Coronary artery (tissue), 2 donors: Measurements from ENCODE around the gene TRAPPC10.

ENCODE experiments used
- DNase-seq: peaks from one replicate; pipeline ENCODE4 v3.0.0-alpha.2; 2017; ENCODE audit warnings: low spot score
- H3K27ac ChIP-seq, 2 donors: fragments of 200-600 bp; sonication (generic); one replicate each; pipeline ENCODE4 v1.5.1; 2016 to 2019
- H3K4me3 ChIP-seq: fragments of 200-600 bp; sonication (generic); 2 replicates; pipeline ENCODE4 v1.5.1; 2016; ENCODE audit warnings: mild to moderate bottlenecking, moderate library complexity
- TF ChIP-seq, protein P1 (sequence below): fragments of 200-600 bp; sonication (generic); IDR thresholded peaks from one replicate; pipeline ENCODE4 v1.5.1; 2019; ENCODE audit warnings: antibody characterized with exemption

TRAPPC10 gene

DNA sequence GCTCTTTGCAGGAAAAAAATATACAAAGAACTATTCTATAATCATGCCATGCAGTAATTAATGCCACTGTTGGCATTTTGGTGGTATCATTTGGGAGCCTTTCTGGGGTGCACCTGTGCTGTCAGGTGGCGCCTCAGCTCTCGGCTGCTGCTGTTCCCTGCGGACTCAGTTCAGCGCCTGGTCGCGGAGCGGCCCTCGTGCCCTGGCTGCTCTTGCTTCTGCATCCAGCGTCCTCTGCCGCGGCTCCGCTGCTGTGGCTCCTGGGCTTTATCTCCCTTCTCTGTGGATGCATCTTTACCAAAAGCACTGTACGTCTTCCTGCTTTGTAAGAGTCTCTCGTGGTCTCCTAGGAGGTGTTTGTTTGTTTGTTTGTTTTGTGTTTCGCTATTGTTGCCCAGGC lies 60.0 kb downstream of the TRAPPC10 start:
- H3K27ac ChIP-seq = no peak overlapping the region
- TF ChIP-seq, protein P1, sequence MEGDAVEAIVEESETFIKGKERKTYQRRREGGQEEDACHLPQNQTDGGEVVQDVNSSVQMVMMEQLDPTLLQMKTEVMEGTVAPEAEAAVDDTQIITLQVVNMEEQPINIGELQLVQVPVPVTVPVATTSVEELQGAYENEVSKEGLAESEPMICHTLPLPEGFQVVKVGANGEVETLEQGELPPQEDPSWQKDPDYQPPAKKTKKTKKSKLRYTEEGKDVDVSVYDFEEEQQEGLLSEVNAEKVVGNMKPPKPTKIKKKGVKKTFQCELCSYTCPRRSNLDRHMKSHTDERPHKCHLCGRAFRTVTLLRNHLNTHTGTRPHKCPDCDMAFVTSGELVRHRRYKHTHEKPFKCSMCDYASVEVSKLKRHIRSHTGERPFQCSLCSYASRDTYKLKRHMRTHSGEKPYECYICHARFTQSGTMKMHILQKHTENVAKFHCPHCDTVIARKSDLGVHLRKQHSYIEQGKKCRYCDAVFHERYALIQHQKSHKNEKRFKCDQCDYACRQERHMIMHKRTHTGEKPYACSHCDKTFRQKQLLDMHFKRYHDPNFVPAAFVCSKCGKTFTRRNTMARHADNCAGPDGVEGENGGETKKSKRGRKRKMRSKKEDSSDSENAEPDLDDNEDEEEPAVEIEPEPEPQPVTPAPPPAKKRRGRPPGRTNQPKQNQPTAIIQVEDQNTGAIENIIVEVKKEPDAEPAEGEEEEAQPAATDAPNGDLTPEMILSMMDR = no peak
- H3K4me3 ChIP-seq = no peak overlapping the region
- no peak for DNase-seq

DNA sequence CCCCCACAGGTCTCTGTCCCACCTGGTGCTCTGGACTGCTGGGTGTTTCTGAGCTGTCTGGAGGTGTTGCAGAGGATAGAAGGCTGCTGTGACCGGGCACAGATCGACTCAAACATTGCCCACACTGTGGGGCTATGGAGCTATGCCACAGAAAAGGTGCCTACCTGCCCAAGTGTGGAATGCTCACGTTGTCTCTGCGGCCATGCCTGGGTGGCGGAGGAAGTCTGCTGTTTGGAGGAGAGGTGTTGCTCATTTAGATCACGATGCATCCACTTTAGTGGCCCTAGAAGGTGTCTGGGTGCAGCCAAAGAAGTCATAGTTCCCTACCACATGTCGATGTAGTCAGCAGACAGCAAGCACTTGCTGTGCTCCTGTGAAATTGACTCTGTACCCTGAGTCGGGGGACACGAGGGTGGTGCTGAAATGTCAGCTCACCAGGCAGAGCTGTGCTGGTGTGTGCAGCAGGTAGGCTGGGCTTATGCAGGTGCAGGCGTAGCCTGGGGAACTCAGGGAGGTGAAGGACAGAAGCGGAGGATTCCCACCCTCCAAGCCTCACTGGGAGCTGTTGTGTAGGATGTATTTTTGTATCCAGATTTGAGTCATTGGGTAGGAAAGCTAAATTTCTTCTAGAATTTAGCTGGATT lies 62.3 kb downstream of the TRAPPC10 start:
- TF ChIP-seq, protein P1 = no peak
- no peak overlapping the region for H3K4me3 ChIP-seq
- no peak overlapping the region for H3K27ac ChIP-seq
- DNase-seq = no peak

DNA sequence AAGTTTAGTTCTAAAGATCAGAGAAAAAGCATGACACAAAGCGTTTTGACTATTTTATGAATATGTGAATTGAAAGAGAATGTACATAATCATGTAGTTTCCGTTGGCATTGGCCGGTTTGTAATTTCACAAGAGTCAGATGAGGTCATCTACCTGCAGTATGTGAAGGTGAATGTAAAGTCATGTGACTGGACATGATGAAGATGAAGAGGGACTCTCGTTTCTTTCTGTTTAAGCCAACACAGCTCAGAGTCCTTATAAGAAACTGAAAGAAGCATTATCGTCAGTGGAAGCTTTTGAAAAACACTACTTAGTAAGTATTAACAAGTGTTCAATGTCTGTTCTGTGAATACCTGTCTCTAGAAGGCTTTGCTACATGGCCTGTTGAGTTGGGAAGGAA lies 64.2 kb downstream of the TRAPPC10 start:
- TF ChIP-seq, protein P1 = no peak
- no peak for DNase-seq
- Histone ChIP-seq H3K4me3 (no peak overlapping the region), H3K27ac (no peak overlapping the region)

DNA sequence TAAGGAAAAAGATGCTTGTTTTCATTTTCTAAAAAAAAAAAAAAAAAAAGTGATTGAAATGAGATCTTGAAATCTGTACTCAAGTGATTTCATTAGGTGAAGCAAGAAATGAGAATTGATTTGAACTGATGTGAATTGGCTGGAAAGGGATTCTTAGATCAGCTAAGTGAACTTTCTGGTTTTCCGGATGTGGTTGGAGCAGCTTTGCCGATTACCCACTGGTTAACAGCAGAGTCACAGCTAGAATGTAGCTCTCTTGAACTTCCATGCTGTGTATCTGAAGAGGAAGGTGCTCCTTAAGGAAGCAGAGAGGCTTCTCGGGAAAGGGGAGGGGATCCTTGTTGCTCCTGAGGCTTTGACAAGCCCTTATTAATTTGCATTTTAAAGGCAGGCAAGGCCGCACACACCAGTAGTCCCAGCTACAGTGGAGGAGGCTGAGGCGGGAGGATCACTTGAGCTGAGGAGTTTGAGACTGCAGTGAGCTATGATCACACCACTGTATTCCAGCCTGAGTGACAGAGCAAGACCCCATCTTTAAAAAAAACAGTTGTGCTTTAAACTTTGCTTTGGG lies 66.4 kb downstream of the TRAPPC10 start:
- Histone ChIP-seq H3K4me3 (no peak overlapping the region), H3K27ac (no peak overlapping the region)
- no peak for DNase-seq
- TF ChIP-seq, protein P1 = no peak

DNA sequence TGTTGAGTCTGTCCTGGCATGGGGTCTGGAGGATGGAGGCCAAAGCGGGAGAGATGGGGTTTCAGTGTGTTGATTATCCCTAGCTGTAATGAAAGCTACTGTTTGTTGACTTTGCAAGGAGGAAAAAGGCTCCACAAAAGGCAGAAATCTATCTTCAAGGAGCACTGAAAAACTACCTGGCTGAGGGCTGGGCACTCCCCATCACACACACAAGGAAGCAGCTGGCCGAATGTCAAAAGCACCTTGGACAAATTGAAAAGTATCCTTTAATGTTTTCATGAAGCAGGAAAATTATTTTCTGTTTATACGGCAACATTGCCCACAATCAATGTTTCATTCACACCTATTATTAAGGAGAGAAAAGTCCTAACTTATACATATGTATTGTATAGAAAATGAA lies 67.3 kb downstream of the TRAPPC10 start:
- H3K27ac ChIP-seq = no peak overlapping the region
- TF ChIP-seq, protein P1 = no peak
- DNase-seq = no peak
- no peak overlapping the region for H3K4me3 ChIP-seq

DNA sequence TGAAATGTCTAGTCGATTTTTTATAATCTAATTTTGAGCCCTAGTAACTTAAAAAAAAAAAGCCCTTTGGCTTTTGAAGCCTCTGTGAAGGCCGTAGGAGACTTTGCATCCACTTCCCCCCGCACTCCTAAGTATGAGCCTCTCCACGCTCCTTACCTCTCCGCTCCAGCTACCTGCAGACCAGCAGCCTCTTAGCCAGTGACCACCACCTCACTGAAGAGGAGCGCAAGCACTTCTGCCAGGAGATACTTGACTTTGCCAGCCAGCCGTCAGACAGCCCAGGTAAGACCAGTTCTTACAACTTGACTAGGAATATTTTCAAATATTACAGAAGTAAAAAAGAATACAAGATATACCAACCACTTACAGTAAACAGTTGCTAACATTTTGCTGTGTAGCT lies 67.7 kb downstream of the TRAPPC10 start:
- H3K4me3 ChIP-seq = no peak overlapping the region
- no peak for DNase-seq
- TF ChIP-seq, protein P1 = no peak
- H3K27ac ChIP-seq = no peak overlapping the region
